Activated naive CD8-positive, alpha-beta T cell treated with anti-CD3 and anti-CD28 coated beads for 36 hours (primary cell): ENCODE data around the gene MBIP. TPM values are rescaled to one million over a fixed set of nuclear protein-coding genes. Genes with fewer than 3 reads are reported as not detected.

Source experiments
- DNase-seq: peaks from one replicate; pipeline ENCODE4 v3.0.0; 2021
- H3K27ac Mint-ChIP-seq: one replicate; pipeline ENCODE4 v1.8.0; 2022; ENCODE audit warnings: mild to moderate bottlenecking, moderate library complexity, mixed read lengths
- H3K27me3 Mint-ChIP-seq: one replicate; pipeline ENCODE4 v1.8.0; 2022; ENCODE audit warnings: mild to moderate bottlenecking, mixed read lengths
- H3K36me3 Mint-ChIP-seq: one replicate; pipeline ENCODE4 v1.8.0; 2021; ENCODE audit warnings: mild to moderate bottlenecking, mixed read lengths
- H3K4me1 Mint-ChIP-seq: one replicate; pipeline ENCODE4 v1.8.0; 2021; ENCODE audit warnings: mixed read lengths
- H3K4me3 Mint-ChIP-seq: one replicate; pipeline ENCODE4 v1.8.0; 2022; ENCODE audit warnings: mild to moderate bottlenecking, moderate library complexity, mixed read lengths
- H3K9me3 Mint-ChIP-seq: one replicate; pipeline ENCODE4 v1.8.0; 2022; ENCODE audit warnings: mixed read lengths
- total RNA-seq, 2 experiments: library from RNA; stranded (reverse); gene quantifications; one replicate each; pipeline ENCODE4 v1.2.3, GENCODE V29; 2021

MBIP gene
- total RNA-seq, 2 experiments from 2014 or later: 30.1 to 33.1 TPM

- peaks cover 1% of the 10 kb centered on the region for H3K4me1 Mint-ChIP-seq
- no peaks in the 10 kb centered on the region for H3K36me3 Mint-ChIP-seq
- H3K4me3 Mint-ChIP-seq: no peak overlapping the region
- H3K27me3 Mint-ChIP-seq: peaks cover 38% of the 10 kb centered on the region
- H3K9me3 Mint-ChIP-seq: peaks cover 4% of the 10 kb centered on the region
- no peak for DNase-seq
- no peak overlapping the region for H3K27ac Mint-ChIP-seq
Measured at GRCh38 chr14:36325853-36326252, 5.4 kb upstream of the MBIP start.

DNA sequence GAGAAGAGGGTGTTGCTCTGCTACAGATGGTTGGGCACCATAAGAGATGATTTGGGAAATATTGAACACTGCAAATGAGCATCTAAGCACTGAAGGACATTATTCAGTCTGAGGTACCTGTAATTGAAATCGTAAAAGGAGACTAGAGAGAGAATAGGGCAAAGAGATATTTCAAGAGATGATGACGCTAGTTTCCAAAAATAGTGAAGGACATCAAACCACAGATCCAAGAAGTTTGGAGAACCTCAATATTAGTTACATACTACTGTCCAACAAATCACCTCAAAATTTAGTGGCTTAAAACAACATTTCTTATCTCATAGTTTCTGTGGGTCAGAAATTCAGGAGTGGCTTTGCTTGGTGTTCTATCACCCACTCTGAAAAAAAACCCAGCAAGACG, 4.5 kb upstream of the MBIP start:
- H3K9me3 Mint-ChIP-seq: peaks cover 6% of the 10 kb centered on the region
- H3K4me1 Mint-ChIP-seq: peaks cover 4% of the 10 kb centered on the region
- peaks cover 43% of the 10 kb centered on the region for H3K27me3 Mint-ChIP-seq
- H3K4me3 Mint-ChIP-seq: no peak overlapping the region
- H3K27ac Mint-ChIP-seq: no peak overlapping the region
- H3K36me3 Mint-ChIP-seq: peaks cover 4% of the 10 kb centered on the region
- no peak for DNase-seq

- Mint-ChIP-seq H3K4me1 (peaks cover 24% of the 10 kb centered on the region), H3K27me3 (peaks cover 15% of the 10 kb centered on the region), H3K27ac (peak overlapping the region; percentile 95), H3K36me3 (peaks cover 9% of the 10 kb centered on the region), H3K9me3 (peaks cover 3% of the 10 kb centered on the region), H3K4me3 (peak overlapping the region; percentile 96)
- no peak for DNase-seq
Measured at GRCh38 chr14:36320897-36321381, 502 bp upstream of the MBIP start.

DNA sequence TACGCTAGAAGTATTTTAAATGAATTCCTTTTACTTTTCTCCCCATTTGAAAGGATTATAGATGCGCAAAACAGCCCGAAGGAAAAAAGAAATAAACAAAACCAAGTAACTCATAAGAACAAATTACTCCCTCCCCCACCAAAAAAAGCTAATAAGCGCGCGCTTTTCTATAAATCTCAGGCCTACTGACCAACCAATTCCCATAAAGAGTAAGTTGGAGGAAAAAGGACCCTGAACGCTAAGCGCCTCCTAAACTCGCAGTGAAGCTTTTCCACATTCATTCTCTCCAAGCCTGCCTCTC, 588 bp downstream of the MBIP start:
- peak overlapping the region; percentile 95 for H3K27ac Mint-ChIP-seq
- peaks cover 3% of the 10 kb centered on the region for H3K9me3 Mint-ChIP-seq
- peak overlapping the region; percentile 96 for H3K4me3 Mint-ChIP-seq
- H3K4me1 Mint-ChIP-seq: peaks cover 33% of the 10 kb centered on the region
- DNase-seq: no peak
- H3K36me3 Mint-ChIP-seq: peaks cover 9% of the 10 kb centered on the region
- peaks cover 9% of the 10 kb centered on the region for H3K27me3 Mint-ChIP-seq

DNA sequence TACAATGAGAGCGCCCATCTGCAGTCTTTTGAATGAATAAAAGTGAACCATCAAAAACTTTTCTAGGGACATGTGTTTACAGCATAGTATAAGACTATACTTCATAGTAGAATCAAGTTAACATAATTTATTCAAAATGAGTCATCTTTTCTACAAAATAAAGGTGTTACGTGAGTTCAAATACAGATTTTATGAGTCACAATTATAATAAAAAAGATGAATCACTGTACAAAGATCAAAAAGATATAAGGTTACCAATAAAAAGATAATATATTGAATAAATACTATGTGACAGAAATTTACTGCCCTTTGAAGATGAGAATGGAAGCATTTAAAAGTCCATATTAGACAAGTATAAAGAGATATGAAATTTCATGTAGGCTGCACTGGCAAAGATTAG, 2.8 kb downstream of the MBIP start:
- H3K9me3 Mint-ChIP-seq: peaks cover 3% of the 10 kb centered on the region
- H3K4me3 Mint-ChIP-seq: peak overlapping the region; percentile 10
- peak overlapping the region; percentile 70 for H3K27ac Mint-ChIP-seq
- no peak for DNase-seq
- H3K4me1 Mint-ChIP-seq: peaks cover 37% of the 10 kb centered on the region
- H3K27me3 Mint-ChIP-seq: peaks cover 5% of the 10 kb centered on the region
- H3K36me3 Mint-ChIP-seq: peaks cover 20% of the 10 kb centered on the region

- DNase-seq: peak; percentile 4
- no peak overlapping the region for H3K27ac Mint-ChIP-seq
- no peak overlapping the region for H3K4me3 Mint-ChIP-seq
- H3K27me3 Mint-ChIP-seq: peaks cover 5% of the 10 kb centered on the region
- peaks cover 3% of the 10 kb centered on the region for H3K9me3 Mint-ChIP-seq
- peaks cover 39% of the 10 kb centered on the region for H3K4me1 Mint-ChIP-seq
- H3K36me3 Mint-ChIP-seq: peaks cover 22% of the 10 kb centered on the region
Measured at GRCh38 chr14:36316131-36316530, 4.3 kb downstream of the MBIP start.

- H3K4me1 Mint-ChIP-seq: peaks cover 35% of the 10 kb centered on the region
- no peaks in the 10 kb centered on the region for H3K9me3 Mint-ChIP-seq
- DNase-seq: peak; percentile 38
- H3K4me3 Mint-ChIP-seq: peak overlapping the region; percentile 49
- H3K27me3 Mint-ChIP-seq: peaks cover under 1% of the 10 kb centered on the region
- peaks cover 26% of the 10 kb centered on the region for H3K36me3 Mint-ChIP-seq
- H3K27ac Mint-ChIP-seq: peak overlapping the region; percentile 90
Measured at GRCh38 chr14:36315159-36315853, 5.1 kb downstream of the MBIP start.

- H3K4me3 Mint-ChIP-seq: no peak overlapping the region
- H3K9me3 Mint-ChIP-seq: no peaks in the 10 kb centered on the region
- peaks cover 35% of the 10 kb centered on the region for H3K36me3 Mint-ChIP-seq
- H3K27ac Mint-ChIP-seq: no peak overlapping the region
- H3K4me1 Mint-ChIP-seq: peaks cover 34% of the 10 kb centered on the region
- no peaks in the 10 kb centered on the region for H3K27me3 Mint-ChIP-seq
- no peak for DNase-seq
Measured at GRCh38 chr14:36313898-36314297, 6.5 kb downstream of the MBIP start.

DNA sequence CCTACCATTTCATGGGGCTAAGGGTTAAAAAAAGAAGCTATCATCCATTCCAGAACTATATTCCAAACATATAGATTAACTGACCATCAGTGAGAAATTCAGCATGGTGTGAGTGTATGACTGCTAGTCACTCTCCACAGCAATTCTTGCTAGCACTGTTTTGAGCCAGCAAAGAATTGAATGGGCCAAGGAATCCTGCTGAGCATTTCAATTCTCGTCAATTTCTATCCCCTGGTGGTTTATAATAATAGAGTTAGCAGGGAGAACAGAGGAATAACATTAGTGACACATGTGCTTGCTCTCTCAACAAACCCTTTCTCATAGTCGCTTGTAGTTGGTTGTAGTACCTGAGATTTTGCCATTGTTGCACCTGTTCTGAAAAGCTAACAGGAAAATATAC, 7.2 kb downstream of the MBIP start:
- peaks cover 32% of the 10 kb centered on the region for H3K4me1 Mint-ChIP-seq
- no peaks in the 10 kb centered on the region for H3K27me3 Mint-ChIP-seq
- H3K9me3 Mint-ChIP-seq: no peaks in the 10 kb centered on the region
- no peak overlapping the region for H3K4me3 Mint-ChIP-seq
- no peak overlapping the region for H3K27ac Mint-ChIP-seq
- DNase-seq: no peak
- H3K36me3 Mint-ChIP-seq: peaks cover 39% of the 10 kb centered on the region

- H3K9me3 Mint-ChIP-seq: no peaks in the 10 kb centered on the region
- H3K4me3 Mint-ChIP-seq: no peak overlapping the region
- no peaks in the 10 kb centered on the region for H3K27me3 Mint-ChIP-seq
- no peak overlapping the region for H3K27ac Mint-ChIP-seq
- H3K36me3 Mint-ChIP-seq: peaks cover 43% of the 10 kb centered on the region
- no peaks in the 10 kb centered on the region for H3K4me1 Mint-ChIP-seq
- DNase-seq: no peak
Measured at GRCh38 chr14:36306836-36307235, 13.6 kb downstream of the MBIP start.

GRCh38 chr14:36304895-36305294, 15.5 kb downstream of the MBIP start:
- no peak for DNase-seq
- Mint-ChIP-seq H3K4me1 (no peaks in the 10 kb centered on the region), H3K9me3 (no peaks in the 10 kb centered on the region), H3K27ac (no peak overlapping the region), H3K4me3 (no peak overlapping the region), H3K36me3 (peaks cover 31% of the 10 kb centered on the region), H3K27me3 (no peaks in the 10 kb centered on the region)

- DNase-seq: no peak
- H3K27me3 Mint-ChIP-seq: no peaks in the 10 kb centered on the region
- H3K9me3 Mint-ChIP-seq: no peaks in the 10 kb centered on the region
- H3K36me3 Mint-ChIP-seq: peaks cover 24% of the 10 kb centered on the region
- H3K4me3 Mint-ChIP-seq: no peak overlapping the region
- H3K4me1 Mint-ChIP-seq: no peaks in the 10 kb centered on the region
- no peak overlapping the region for H3K27ac Mint-ChIP-seq
Measured at GRCh38 chr14:36303960-36304359, 16.5 kb downstream of the MBIP start.

DNA sequence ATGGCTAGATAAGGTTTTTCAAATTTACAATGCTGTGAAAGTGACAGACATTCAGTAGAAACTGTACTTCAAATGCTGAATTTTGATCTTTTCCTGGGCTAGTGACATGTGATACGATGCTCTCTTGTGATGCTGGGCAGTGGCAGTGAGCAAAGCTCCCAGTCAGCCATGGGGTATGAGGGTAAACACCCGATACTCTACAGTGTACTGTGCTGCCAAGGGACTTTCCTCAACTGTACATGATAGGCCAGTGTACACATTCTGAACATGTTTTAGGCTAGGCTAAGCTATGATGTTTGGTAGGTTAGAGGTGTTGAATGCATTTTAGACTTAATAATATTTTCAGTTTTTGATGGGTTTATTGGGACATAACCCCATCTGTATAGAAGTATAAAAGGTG, 17.6 kb downstream of the MBIP start:
- no peak for DNase-seq
- no peaks in the 10 kb centered on the region for H3K27me3 Mint-ChIP-seq
- peaks cover 25% of the 10 kb centered on the region for H3K36me3 Mint-ChIP-seq
- H3K4me3 Mint-ChIP-seq: no peak overlapping the region
- no peak overlapping the region for H3K27ac Mint-ChIP-seq
- H3K4me1 Mint-ChIP-seq: no peaks in the 10 kb centered on the region
- H3K9me3 Mint-ChIP-seq: no peaks in the 10 kb centered on the region

GRCh38 chr14:36301159-36301558, 19.3 kb downstream of the MBIP start:
- H3K4me1 Mint-ChIP-seq: no peaks in the 10 kb centered on the region
- no peak for DNase-seq
- H3K27me3 Mint-ChIP-seq: no peaks in the 10 kb centered on the region
- peaks cover 30% of the 10 kb centered on the region for H3K36me3 Mint-ChIP-seq
- no peak overlapping the region for H3K27ac Mint-ChIP-seq
- H3K9me3 Mint-ChIP-seq: no peaks in the 10 kb centered on the region
- no peak overlapping the region for H3K4me3 Mint-ChIP-seq

GRCh38 chr14:36300337-36300736, 20.1 kb downstream of the MBIP start:
- Mint-ChIP-seq H3K27me3 (no peaks in the 10 kb centered on the region), H3K4me3 (no peak overlapping the region), H3K9me3 (no peaks in the 10 kb centered on the region), H3K27ac (no peak overlapping the region), H3K4me1 (no peaks in the 10 kb centered on the region), H3K36me3 (peaks cover 25% of the 10 kb centered on the region)
- DNase-seq: no peak
